Measurements from ENCODE around the gene FOXP4. TPM values are rescaled to one million over a fixed set of nuclear protein-coding genes. Genes with fewer than 3 reads are reported as not detected.

FOXP4 gene
- total RNA-seq, 2 donors from 2014 or later: 15.6 to 18.4 TPM

DNA sequence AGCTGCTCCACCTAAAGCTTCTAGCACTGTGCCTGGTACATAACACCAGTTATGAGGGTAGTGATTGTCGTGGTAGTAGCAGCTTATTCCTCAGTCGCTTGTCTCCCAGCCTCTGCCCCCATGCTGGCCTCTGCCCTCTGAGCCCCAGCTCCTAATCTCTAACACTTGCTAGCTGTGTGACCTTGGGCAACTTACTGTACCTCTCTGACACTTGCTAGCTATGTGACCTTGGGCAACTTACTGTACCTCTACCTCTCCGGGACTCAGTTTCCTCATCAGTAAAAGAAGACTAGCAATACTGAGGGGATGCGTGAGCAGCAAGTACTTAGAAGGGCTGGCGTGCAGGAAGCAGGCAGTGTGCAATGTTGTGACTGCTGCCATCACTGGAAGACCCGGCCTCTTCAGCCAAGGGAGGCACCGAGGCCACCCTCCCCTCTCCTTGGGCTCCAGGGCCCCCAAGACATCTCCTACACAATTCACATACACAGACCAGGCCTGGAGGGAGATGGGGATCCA, 101.9 kb downstream of the FOXP4 start:
- ATAC-seq (no peak), DNase-seq (no peak)
- intact Hi-C loops (cut with DNase I): no loop called here

DNA sequence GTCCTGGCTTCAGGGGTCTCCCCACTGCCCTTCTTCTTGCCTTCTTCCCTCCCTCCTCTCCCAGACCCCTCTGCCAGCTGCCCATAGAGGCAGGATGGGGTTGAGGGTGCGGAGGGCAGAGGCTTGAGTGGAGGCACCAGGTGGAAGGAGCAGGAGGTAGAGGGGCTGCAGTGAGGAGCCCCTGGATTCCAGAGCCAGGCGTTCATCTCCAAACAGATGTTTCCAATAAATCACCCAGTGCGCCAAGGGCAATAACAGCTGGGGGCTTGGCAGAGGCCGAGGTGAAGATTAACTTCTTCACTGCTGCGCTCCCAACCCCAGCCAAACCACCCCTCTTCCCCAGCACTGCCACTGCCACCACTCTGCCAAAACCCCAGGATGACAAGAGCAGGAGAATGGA, 102.7 kb downstream of the FOXP4 start:
- no peak for ATAC-seq
- intact Hi-C loops (cut with DNase I): no loop called here
- DNase-seq: no peak

DNA sequence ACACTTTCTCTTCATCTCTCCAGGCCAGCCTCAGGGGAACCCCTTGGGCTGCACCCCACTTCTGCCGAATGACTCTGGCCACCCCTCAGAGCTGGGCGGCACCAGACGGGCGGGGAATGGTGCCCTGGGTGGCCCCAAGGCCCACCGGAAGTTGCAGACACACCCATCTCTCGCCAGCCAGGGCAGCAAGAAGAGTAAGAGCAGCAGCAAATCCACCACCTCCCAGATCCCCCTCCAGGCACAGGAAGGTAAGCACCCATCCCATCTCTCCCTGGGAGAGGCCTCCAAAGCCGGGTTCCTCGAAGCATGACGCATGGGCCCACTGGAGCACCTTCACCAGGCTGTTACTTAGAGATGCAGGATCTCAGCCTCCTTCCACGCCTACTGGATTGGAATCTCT, 103.4 kb downstream of the FOXP4 start:
- ATAC-seq: no peak
- intact Hi-C loops (cut with DNase I): no loop called here

DNA sequence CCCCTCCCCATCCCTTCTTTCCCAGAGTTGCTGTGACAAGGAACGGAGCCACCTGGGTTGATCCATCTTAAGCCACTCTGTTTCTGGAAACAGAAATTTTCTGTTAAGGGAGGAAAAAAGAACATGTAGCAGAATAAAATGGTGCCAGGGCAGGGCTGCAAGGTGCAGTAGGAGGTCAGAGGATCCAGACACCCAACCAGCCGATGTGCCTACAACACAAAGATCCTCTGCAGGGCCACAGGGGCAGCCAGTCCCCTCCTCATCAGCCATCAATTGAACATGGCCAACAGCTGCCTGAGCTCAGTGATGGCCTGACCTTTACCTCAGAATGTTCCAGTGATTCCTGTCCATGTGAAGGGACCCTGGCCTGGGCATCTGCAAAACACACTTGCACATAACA, 103.9 kb downstream of the FOXP4 start:
- DNase-seq: no peak
- intact Hi-C loops (cut with DNase I): no loop called here
- ATAC-seq: no peak

More for the DNA sequence above, 103.4 kb downstream of the FOXP4 start:
- no peak for DNase-seq

DNA sequence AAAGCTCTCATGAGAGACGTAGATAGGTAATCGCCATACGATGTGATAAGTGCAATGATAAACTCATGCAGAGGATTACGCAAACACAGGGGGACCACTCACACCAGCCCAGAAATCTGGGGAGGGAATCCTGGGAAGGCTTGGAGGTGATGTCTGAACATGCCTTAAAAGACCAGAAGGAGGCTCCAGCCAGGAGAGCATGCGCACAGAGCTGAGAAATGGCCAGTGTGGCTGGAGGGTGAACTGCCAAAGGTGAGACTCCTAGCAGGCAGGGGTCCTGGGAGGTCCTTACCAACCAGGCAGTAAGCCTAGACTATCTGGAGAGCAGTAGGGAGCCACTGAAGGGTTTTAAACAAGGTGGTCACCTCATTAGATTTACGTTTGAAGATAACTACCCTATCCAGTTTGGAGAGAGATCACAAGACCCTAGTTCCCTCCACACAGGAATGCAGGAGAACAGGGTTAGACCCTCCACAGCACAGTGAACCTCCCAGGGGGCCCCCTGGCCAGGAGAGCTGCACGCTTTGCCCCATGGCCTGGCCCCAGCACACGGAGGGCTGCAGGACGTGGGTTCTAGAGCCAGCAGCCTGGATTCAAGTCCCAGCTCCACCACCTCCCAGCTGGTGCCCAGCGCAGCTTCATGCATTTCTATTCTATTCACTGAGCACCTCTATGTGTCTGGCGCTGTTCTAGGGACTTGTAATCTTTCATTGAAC, 105.2 kb downstream of the FOXP4 start:
- DNase-seq: no peak
- intact Hi-C loops (cut with DNase I): no loop called here
- ATAC-seq: no peak

Small RNA genes lying within 50 kb of the gene (microRNA-seq; reads per million reads assigned to microRNA genes)
- gene MIR4641: 0 to 0.27 reads per million in 2 donors

Other genes starting within 250 kb of the FOXP4 start
- not detected for gene NCR2, start 210.8 kb upstream of the FOXP4 start, total RNA-seq
- gene MDFI, start 92.1 kb downstream of the FOXP4 start, total RNA-seq: 1 to 10 TPM; 9.2 TPM
- gene TFEB, start 189.2 kb downstream of the FOXP4 start, total RNA-seq: 10 to 100 TPM; 33.3 to 34.6 TPM
- gene PGC, start 201.0 kb downstream of the FOXP4 start, total RNA-seq: not detected
- 1 to 10 TPM; 4.0 to 5.2 TPM for gene FRS3, start 233.5 kb downstream of the FOXP4 start, total RNA-seq
- gene PRICKLE4, start 234.4 kb downstream of the FOXP4 start, total RNA-seq: 1 to 10 TPM; 2.1 to 3.1 TPM
- 100 to 1,000 TPM; 131 to 138 TPM for gene TOMM6, start 241.3 kb downstream of the FOXP4 start, total RNA-seq

Measured in left cardiac atrium (tissue), 4 donors.